ENCODE results near the gene CDKN1A. TPM values are rescaled to one million over a fixed set of nuclear protein-coding genes. Genes with fewer than 3 reads are reported as not detected.

The CDKN1A gene
- total and polyA plus RNA-seq, 10 of the 15 experiments (the other 5 are each of a cell fraction or from before 2014, with no cell fraction given) = 25.2 to 637 (median 216) TPM

- H3K4me3 ChIP-seq = no peak overlapping the region
- SMC1A ChIA-PET (ENCODE audit: uncharacterized antibody, unreplicated experiment) = interaction anchor here (1.1 to 1.5 kb wide), 2 partner anchors 35 to 92 kb away, joined by 3 read pairs; no protein-coding TSS in a partner anchor
- DNase-seq (ENCODE audit: low read depth, low spot score) (no peak), FAIRE-seq (no peak), ATAC-seq (no peak)
- H3K9ac ChIP-seq (ENCODE audit: control insufficient read depth, insufficient read depth, low read length) = no peak overlapping the region
- no peak overlapping the region for H3K4me2 ChIP-seq (ENCODE audit: control insufficient read depth, insufficient read depth)
- no TSS peak for BruUV-seq (replicated peaks)
- CTCF ChIA-PET = interaction anchor here (1.1 to 5.8 kb wide), 3 partner anchors 8 to 68 kb away, joined by 3 to 28 read pairs (median 9); no protein-coding TSS in a partner anchor
- TF ChIP-seq BMI1 (IDR thresholded peaks at IDR 0.05; ENCODE audit: borderline replicate concordance) = no peak
- TF ChIP-seq BHLHE40 (IDR thresholded peaks at IDR 0.05; ENCODE audit: borderline replicate concordance in 1 of 2, low read depth in 2 of 2, low read length in 1 of 2) = no peak
- no peak for TF ChIP-seq RELB (IDR thresholded peaks at IDR 0.05; ENCODE audit: low read depth)
- no peak for TF ChIP-seq IKZF2 (IDR thresholded peaks at IDR 0.05)
- TF ChIP-seq POLR2AphosphoS5 (IDR thresholded peaks at IDR 0.05; ENCODE audit: low read length) = no peak
- no peak for TF ChIP-seq HDAC6 (IDR thresholded peaks at IDR 0.05; ENCODE audit: unreplicated experiment)
- no peak for TF ChIP-seq EGR1 (IDR thresholded peaks at IDR 0.05; ENCODE audit: borderline replicate concordance in 1 of 2, low read depth in 2 of 2, low read length in 2 of 2)
- TF ChIP-seq ZBED1 (IDR thresholded peaks at IDR 0.05; ENCODE audit: borderline replicate concordance) = no peak
- TF ChIP-seq CHD4 (IDR thresholded peaks at IDR 0.05) = no peak
- intact Hi-C loops (cut with micrococcal nuclease; ENCODE audit: unreplicated experiment) = no loop called here
- no peaks in the 10 kb centered on the region; the same call in 2 of the 3 replicates for H3K9me3 ChIP-seq (replicated peaks; ENCODE audit: control insufficient read depth, insufficient read depth, low read length)
- in situ Hi-C loops (cut with MboI) = no loop called here
- H3K27me3 ChIP-seq (replicated peaks in 1 of 2; ENCODE audit: control insufficient read depth in 2 of 2, insufficient read depth in 2 of 2, low read length in 1 of 2) = no peaks in the 10 kb centered on the region
- no peak overlapping the region for H3K27ac ChIP-seq (ENCODE audit: control insufficient read depth, insufficient read depth)
- POLR2A ChIA-PET = interaction anchor here (1.0 to 1.6 kb wide), 4 partner anchors 15 to 145 kb away, joined by 3 to 5 read pairs (median 3); no protein-coding TSS in a partner anchor
- peaks cover 2% of the 10 kb centered on the region; the same call in 1 of the 2 replicates for H4K20me1 ChIP-seq (ENCODE audit: control insufficient read depth, insufficient read depth)
- H3K36me3 ChIP-seq (ENCODE audit: control insufficient read depth in 2 of 2, insufficient read depth in 2 of 2, low read length in 1 of 2) = peaks cover 4 to 7% of the 10 kb centered on the region in 2 experiments
- RAD21 ChIA-PET (ENCODE audit: unreplicated experiment) = no interaction called here
- no peak overlapping the region for H2AFZ ChIP-seq (ENCODE audit: control insufficient read depth, low read depth, low read length)
- 94% methylated on average over 2 of the region's 2 CpGs for WGBS (ENCODE audit: insufficient coverage, insufficient replicate concordance, low lambda C conversion rate, missing lambda C conversion rate)
- H3K4me1 ChIP-seq (ENCODE audit: control insufficient read depth, insufficient read depth, low read length) = peaks cover 20% of the 10 kb centered on the region
- no peaks in the 10 kb centered on the region for H3K79me2 ChIP-seq (ENCODE audit: control insufficient read depth, insufficient read depth, low read length)
These were observed 13.1 kb downstream of the CDKN1A start for GRCh38 chr6:36691612-36692011.
